Activated T-cell treated with anti-CD3 and anti-CD28 coated beads for 24 hours (primary cell): Measurements from ENCODE around the gene HSPA12B.
A peak's percentile ranks its signal among the peaks of the same experiment; 100 is the strongest.

ENCODE experiments used
- DNase-seq: peaks from one replicate; pipeline ENCODE4 v3.0.0-alpha.2; 2020; ENCODE audit warnings: low read depth

HSPA12B gene

DNA sequence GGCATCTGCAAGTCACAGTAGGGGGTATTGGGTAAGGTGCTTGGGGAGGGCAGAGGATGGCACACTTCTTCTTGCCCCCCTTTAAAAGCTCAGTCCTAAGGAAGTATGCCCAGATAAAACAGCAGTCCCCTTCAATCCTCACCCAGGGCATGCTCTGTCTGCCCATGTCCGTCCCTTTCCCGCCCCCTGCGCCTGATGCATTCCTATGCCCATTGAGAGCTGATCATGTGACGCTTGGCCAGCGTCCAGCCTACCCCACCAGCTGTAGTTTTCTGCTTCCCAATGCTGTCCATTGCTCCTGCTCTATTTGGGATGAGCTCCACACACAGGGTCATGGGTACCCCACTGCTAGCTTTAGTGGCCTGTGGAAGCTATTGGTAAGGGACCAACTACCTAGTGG lies 28.4 kb upstream of the HSPA12B start:
- no peak for DNase-seq

DNA sequence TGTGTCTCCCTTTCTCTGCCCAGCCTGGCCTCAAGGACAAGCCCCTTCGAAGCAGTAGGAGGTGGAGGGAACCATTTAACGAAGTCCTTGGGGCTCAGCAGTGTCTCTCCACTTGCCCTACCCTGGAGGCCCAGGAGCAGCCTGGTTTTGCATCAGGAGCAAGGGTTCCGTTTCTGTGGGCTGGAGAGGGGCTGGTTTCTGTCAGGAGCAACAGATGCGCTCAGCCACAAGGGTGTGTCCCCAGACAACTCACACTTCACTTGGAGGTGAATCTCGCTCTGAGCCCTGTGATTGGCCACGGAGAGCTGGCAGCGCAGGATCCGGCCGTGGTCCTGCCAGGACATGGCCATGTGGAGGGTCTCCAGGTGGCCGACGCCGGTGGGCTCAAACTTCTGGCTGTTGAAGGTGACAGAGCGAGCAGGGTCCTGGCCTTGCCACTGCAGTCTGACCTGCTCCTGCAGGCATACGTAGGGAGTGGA lies 27.0 kb upstream of the HSPA12B start:
- DNase-seq, result no peak

DNA sequence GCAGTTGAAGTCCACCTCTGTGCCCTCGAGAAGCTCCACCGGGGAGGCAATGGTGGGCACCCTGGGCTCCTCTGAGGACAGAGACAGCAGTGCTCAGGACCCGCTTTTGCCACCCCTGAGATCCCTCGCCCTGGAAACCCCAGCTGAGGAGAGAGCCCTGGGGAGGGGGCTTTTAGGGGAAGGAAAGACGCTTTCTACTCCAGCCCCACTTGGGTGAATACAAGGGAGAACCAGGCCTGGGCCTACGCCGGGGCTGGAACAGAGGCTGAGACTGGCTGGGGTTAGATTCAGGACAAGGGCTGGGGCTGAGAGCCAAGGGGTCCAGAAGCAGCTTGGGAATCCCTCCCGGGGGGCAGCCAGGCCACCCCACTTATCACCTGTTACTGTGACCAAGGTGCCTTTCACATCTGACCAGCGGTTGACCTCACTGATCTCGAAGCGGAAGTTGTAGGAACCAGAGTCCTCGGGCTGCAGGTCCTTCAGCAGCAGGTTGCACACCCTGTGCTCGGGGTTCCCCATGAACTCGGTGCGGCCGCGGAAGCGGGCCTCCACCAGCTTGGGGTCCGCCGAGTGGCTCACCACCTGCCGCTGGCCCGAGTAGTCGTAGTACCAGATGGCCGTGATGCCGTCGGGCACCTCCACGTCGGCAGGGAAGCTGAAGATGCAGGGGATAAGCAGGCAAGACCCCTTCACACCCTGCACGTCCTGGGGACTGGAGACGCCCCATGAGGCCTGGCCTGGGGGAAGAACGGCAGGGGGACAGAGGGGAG lies 26.3 kb upstream of the HSPA12B start:
- DNase-seq, result no peak

DNA sequence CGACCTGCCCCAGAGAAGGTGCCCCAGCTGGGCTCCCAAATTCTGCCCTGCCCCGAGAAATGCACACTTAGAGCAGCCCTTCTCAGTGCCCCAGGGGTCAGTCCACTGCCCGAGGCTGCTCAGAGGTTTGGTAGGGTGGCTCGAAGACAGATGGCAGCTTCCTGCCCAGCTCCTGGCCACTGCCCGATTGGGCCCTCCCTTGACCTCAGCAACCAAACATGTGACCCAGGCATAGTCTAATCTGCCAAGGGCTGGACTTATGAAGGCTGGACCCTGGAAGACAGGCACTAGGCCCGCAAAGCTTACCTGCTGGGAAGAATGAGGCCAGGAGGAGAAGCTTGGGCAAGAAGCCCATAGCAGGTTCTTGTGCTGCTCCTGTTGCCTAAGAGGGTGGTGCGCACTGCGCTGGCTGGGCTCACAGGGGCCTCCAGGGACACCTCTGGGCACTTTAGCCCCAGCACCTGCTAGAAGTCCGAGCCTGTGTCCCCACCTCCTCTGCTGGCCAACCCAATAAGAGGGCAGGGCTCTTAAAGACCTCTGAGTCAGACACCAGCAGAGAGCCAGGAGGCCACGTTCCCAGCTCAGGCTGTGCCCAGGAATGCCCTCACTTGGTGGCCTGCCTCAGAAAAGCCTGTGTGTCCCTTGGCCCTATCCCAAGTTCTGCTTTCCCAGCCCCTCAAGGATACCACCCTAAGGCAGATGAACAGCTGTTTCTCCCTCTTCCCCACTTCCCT lies 25.5 kb upstream of the HSPA12B start:
- no peak for DNase-seq

DNA sequence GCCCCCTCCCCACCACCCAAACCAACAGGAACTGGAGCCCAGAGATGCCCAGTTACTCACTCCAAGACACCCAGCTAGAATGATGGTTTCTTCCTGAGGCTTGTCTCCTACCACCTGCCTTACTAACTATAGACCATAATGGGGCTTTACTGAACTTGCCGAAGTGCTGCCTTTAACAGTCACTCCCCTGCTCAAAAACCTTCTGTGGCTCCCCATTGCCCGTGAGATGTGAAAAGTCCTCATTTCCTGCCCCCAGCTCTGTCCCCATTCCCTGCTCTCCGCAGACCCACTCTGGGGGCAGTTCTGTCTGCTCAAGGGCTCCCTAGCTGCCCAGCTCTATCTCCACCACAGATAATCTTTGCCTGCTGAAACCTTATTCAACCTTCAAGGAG lies 25.0 kb upstream of the HSPA12B start:
- DNase-seq, result no peak

DNA sequence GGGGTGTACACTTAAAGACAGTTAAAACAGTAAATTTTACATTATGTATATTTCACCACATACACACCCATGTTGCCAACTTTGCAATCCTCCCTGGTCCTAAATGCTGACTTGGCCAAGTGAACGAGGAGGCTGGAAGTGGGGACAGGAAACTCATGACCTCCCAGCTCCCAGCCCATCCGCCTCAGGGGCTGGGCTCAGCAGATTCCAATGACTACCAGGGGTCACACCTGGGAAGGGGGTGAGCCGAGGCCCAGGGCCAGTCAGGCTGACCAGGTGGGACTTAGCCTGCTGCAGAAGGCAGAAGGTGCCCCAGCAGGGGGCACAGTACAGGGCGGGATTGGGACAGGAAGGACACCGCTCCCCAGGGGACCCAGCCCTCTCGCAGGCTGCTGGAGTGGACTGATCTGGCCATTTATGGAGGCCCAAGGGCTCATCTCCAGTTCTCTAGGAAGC lies 22.4 kb upstream of the HSPA12B start:
- DNase-seq, result no peak

DNA sequence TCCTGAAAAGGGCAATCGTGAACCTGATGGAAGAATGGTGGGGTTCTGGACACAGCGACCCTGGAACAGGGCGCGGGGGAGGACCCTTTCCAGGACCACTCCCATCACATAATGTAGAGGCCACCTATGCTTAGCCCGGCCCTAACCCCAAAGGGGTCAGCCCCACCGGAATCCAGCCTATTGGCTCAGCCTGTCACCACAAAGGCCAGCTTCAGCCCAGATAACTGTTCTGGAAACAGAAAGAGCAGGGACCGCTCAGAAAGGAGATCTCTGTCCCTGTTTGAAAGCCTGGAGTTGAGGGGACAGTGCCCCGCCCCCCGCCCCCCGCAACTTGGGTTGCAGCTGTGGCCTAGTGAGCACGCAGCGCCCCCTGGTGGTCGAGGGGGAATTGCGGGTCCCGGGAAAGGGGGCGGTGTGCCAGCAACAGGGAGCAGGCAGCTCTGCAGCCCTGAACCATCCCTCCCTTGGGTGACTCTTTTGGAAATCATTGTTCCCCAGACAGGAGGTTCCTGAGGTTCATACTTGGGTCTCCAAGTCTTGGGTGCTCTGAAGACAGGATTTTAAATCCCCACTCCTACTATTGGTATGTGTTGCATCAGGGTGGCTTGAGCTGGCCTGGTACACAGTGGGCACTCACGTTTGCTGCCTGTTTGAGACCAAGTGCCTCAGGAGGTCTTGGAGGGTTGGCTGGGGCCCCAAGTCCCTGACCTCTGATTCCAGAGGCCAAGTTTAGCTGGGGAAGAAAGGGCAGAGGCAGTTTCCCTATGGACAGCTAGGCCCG lies 21.6 kb upstream of the HSPA12B start:
- DNase-seq, result peak; percentile 66

DNA sequence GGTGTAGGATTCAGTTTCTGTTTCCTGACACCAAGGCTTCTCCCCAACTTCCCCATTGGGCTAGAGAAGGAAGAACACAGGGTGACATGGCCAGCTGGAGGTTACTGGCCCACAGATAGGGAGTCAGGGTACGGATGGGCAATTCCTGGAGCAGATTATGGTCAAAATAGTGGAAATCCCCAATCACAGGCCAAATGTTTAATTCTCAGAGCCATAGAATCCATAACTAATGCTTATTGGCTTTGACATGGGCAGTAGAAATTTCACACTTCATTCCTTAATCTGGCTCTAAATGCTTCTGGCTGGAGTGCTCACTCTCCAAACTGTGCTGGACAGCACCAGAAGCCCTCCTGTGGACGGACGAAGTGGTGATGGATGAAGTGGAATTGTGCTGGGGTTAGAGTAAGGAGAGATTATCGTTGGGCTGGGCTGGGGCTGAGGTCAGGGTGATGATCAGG lies 21.0 kb upstream of the HSPA12B start:
- no peak for DNase-seq

DNA sequence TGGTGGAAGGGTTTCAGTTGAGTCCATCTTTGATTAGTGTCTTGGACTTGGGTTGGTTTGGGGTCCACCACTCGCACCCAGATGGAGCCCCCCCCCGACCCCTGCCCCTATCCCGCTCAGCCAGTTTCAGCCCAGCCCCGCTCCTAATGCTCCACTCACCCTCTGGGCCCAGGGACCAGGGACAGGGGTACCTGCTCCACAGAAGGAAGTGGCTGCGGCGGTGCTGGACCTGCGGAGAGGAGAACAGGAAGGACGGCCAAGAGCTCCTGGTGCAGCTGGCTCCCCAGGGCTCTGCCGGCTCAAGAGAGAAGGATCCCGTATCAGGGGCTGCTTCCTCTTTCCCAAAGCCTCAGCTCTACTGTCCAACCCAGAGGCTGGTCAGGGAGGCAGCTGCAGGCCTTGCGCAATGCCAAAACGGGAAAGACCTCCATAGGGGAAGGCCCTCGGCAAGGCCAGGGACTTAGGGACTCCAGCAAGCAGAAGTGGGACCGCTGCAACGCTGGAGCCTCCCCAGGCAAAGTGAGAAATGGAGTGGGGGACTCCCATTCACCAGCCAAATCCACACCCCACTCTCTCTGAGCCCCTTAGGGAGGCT lies 20.1 kb upstream of the HSPA12B start, which contains the start of gene SIGLEC1:
TSS of gene SIGLEC1 (minus strand) at position 322 of the 595 bp plus-strand sequence. CDS start 5,472 bp downstream, outside the sequence.
- DNase-seq, result no peak

DNA sequence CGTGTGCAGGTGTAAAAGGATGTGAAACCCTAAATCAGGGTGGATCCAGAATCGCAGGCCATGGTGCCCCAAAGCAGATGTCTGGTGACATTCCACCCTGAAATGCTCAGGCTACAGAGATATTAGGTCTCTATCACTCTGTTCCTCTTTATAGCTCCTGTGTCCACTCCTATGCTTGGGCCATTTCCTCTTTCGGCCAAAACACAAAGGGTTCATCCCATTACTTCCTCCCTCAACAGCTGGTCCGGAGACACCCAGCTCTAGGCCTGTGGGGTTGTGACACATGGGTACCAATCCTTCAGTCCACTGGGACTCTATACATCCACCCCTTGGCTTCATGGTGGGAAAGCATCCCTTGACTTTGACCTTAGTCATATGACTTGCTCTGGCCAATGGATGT lies 18.4 kb upstream of the HSPA12B start:
- DNase-seq, result no peak

DNA sequence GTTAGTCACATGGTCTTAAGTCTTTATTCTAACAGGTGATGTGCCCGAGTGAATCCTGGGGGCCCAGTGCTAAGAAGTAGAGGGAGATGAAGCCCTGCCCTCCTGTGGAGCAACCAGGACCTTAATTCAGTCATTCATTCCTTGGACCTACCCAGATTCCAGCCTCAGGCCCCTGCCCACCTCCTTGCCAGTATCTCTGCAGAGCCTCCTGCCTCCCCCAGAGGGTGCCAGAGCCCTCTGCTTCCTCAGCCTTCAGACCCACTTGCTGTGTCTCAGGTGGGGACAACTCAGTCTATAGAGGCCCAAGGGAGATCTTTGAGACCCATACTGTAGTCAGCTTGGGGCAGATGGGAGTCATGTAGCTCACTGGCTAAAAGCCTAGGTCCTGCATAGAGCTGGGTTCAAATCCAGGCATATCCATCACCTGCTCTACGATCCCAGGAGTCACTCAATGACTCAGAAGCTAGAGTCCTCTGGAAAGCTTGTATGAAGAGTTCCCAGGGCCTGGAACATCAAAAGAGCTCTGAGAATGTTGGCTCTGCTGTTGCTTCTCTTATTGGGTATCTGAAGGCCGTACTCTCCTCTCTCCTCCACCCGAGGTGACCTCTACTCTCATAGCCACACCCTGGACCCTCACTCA lies 16.2 kb upstream of the HSPA12B start:
- DNase-seq, result peak; percentile 5

DNA sequence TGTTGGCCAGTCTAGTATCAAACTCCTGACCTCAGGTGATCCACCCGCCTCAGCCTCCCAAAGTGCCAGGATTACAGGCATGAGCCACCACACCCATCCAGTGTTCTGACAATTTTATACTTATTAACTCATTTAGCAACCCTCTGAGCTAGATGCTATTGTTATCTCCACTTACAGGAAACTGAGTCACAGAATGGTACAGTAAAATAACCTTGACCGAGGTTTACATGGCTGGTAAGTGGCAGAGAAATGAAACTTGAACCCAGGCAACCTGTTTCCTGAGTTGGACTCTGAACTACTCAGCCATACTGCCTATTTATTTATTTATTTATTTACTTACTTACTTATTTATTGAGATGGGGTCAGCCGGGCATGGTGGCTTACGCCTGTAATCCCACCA lies 13.4 kb upstream of the HSPA12B start:
- DNase-seq, result no peak

DNA sequence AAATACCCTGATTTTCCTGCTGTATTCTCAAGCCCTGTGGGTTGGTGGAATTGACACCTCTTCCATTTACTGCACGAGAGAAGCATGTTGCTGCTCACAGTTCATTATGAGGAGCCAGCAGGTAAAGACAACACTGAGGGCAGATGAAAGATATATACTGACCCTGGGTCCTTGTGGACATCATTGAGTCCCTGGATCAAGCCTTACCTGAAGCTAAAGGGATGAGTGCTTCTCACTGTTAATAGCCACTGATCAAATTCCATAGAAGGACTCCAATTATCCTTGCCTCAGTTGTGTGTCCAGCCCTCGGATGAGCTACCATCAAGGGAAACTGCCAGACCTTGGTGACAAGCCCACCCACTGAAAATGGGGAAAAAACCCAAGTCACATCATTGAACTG lies 12.4 kb upstream of the HSPA12B start:
- no peak for DNase-seq

DNA sequence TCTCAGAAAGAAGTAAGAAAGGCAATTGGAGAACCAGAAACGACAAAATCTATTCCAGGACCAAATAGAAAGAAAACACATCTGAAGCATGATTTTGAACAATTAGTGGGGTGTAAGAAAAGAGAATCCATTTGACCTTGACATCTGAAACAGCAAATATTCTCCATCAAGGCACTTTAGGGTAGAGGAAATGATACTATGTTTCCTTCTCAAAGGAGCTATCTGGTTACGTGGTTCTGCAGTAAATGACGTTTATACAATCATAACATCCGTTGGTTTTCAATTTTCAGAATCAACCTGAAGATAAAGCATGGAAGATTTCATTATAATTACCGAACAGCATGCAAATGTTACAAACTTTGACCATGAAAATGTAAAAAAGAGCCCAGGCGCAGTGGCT lies 11.9 kb upstream of the HSPA12B start:
- DNase-seq, result no peak

DNA sequence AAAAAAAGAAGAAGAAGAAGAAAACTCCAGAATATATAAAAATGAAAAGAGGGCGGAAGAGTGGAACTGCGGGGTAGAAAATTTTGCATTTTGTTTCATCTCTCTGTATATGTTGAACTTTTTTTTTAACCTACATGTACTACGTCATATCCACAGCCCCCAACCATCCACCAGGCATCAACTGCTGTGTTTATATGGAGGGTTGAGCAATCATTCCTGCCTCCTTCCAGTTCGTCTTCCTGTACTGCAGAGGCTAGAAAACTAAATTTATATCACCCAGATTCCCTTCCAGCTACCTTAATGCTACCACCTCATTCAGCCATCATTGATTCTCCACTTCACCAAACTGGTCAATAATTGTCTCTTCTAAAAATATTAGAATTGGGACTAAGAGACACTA lies 10.6 kb upstream of the HSPA12B start:
- DNase-seq, result no peak

DNA sequence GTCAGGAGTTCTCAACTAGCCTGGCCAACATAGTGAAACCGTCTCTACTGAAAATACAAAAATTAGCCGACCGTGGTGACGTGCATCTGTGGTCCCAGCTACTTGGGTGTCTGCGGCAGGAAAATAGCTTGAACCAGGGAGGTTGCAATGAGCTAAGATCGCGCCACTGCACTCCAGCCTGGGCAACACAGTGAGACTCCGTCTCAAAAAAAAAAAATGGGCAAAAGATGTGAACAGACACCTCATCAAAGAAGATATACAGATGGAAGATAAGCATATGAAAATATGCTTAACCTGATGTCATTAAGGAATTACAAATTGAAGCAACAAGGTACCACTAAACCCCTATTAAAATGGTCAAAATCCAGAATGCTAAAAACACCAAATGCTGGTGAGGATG lies 9.2 kb upstream of the HSPA12B start:
- DNase-seq, result no peak

DNA sequence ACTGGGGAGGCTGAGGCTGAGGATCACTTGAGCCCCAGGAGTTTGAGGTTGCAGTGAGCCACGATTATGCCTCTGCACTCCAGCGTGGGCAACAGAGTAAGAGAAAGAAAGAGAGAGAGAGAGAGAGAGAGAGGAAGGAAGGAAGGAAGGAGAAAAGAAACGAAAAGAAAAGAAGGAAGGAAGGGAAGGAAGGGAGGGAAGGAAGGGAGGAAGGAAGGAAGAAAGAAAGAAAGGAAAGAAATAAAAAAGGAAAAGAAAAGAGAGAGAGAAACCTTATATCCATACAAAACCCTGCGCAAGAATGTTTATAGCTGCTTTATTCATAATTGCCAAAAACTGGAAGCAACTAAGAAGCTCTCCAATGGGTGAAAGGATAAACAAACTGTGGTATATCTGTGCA lies 8.1 kb upstream of the HSPA12B start:
- no peak for DNase-seq

DNA sequence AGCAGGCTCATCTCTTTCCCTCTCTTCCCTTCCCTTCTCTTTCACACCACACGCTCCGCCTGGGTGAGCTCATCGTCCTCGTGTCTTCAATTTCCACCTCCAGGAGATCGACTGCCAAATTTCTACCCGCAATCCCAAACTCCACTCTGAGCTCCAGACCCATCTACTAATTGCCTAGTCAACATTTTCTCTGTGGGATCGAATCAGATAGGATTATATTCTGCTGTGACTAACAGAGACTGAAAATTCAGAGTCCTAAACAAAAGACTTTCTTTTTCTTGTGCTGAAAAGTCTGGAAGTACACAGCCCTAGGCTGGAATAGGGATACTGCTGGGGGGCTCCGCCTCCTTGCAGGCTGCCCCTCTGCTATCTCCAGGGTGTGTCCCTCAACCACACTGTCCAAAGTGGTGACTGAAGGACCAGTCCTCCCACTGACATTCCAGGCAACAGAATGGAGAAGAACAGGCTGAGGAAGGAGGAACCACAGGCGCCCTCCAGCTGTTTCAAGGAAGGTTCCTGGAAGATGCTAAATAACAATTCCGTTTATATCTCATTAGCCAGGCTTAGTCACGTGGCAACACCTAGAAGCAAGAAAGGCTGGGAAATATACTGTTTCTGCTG lies 5.0 kb upstream of the HSPA12B start:
- DNase-seq, result no peak

DNA sequence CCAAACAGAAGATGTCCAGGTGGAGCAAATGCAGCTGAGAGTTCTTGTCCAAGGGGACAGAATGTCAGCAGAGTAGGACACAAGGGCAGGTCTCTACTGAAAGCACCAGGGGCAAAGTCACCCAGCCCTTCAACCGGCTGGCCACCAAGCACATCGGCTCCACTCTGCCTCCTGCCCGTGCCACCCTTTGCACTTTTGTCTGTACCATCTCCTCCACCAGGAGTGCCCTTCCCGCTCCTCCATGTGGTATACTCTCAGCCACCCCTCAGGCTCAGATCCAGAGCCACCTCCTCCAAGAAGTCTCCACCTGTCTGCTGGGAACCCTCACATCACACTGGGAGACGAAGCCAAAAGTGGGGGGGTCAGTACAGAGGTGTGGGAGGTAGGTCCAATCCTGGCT lies 4.1 kb upstream of the HSPA12B start:
- DNase-seq, result no peak

DNA sequence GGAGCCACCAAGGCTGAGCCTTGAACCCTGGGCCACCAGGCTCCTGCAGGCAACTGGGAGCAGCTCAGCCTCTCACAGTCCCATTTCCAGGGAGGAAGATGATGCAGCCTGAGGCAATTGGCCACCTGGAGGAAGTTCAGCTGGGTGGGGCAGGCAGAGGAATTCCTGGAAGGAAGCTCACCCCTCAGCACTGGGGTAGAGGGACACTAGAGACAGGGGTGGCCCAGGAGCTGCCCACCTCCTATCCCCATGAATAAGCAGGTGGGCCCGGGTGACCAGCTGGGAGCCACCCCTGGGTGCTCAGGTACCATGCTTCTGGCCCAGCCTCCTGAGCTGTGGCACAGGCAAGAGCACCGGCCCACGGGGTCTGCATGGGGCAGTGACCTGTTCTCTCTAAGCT lies 3.6 kb upstream of the HSPA12B start:
- DNase-seq, result no peak

DNA sequence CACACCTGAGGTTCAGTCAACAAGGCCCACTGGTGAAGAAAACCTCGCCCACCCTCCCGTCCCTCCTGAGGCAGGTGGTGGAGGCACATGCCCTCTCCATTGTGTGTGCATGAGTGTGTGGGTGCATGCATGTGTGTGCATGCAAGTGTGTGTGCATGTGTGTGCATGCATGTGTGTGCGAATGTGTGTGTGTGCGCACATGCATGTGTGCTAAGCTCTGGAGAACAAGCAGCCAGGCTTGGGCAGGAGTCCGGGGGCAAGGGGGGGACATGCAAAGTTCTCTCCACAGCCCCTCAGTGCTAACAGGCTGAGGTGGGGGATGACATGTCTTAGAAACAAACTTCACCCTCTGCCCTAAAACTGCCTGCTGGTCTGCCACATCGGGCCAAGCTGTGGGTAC lies 3.1 kb upstream of the HSPA12B start:
- no peak for DNase-seq
